Esophagus mucosa (tissue), 1 donor: ENCODE data around the gene F12. TPM values are rescaled to one million over a fixed set of nuclear protein-coding genes. Genes with fewer than 3 reads are reported as not detected.

ENCODE experiments used
- ATAC-seq: fragments of 200-7000 bp; cut with Tn5 transposase; one replicate; pipeline ENCODE4 v1.9.1; 2020
- total RNA-seq: library from RNA; stranded (reverse); gene quantifications from one replicate; pipeline ENCODE4 v1.2.4, GENCODE V29; 2023
- donor health status: DM: yes; HTN: yes; CAD: no.

F12 gene
- total RNA-seq, 1 donor from 2014 or later = 32.8 TPM

DNA sequence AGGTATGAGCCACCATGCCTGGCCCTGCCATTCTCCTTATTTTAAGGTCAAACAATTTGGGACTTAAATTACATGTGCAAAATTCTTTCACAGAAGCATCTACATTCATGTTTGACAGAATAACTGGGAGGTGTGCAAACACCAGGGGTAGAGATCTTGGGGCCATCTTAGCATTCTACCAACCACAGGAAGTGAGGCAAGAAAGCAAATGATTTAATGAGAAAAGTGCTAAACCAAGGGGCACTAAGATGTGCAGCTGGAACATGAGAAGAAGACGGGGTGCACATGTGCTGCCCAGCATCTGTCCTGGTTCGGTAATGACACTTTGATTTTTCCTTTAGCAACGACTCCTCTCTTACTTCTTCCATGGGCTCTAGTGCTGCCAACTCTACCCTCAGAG, 1.2 kb upstream of the F12 start:
- ATAC-seq = no peak

GRCh38 chr5:177405805-177406204, 3.6 kb downstream of the F12 start:
- no peak for ATAC-seq

GRCh38 chr5:177405312-177405711, 4.1 kb downstream of the F12 start:
- ATAC-seq = no peak

DNA sequence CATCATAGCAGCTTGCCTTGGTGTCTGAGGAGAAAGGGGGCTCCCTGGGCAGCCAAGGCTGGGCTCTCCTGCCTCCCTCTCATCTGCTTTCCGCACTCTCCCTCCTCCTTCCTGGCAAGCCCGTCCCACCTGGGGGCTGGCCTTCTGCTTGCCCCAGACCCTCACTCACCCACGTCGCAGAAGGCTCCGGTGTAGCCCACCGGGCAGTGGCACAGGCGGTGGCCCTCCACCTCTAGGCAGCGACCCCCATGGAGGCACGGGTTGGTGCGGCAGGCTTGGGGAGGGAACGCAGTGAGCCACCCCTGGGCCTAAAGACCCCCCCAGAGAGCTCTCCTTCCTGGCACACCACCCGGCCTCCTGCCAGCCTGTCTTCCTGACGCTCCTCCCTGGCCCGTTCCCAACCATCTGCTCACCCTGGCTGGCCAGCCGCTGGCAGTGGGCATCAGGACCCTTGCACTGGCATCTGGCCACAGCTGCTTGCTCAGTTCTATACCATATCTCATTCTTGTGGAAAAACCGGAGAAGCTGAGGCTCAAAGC, 4.7 kb downstream of the F12 start:
- ATAC-seq = no peak

DNA sequence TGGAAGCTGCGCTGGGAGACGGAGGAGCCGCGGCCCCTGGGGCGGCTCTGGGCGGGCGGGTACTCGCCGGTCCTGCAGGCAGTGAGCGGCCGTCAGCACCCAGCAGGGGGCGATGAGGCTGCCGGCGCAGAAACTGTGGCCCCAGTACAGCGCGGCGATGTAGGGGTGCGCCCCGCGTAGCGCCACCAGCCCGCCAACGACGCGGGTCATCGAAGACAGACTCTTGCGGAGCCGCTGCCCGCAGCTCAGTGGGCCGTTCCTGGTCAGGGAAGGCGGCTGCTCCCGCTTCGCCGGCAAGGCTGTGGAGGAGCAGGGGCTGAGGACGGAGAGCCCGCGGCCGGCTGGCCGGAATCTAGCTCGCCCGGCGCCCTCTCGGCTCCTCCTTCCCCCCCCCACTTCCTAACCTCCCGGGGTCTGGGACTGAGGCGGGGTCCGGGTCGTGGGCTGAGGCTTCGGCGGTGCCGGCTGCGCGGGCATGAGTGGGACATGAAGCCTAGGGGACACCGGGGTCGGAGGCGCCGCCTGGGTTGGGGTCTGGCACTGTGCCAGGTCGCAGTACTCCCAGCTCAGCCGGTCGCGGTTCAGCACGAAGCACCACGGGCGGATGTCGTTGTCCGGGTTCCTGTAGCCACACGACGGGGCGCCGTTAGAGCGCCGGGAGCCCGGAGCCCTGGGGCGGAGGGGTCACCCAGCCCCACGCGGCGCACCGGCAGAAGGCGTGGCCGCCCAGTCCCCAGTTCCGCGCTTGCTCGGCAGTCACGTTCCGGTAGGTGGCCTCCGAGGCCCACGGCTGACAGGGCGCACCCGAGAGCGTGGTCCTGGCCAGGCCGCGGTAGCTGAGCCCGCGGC, 5.3 kb downstream of the F12 start:
- peak; percentile 85 for ATAC-seq

DNA sequence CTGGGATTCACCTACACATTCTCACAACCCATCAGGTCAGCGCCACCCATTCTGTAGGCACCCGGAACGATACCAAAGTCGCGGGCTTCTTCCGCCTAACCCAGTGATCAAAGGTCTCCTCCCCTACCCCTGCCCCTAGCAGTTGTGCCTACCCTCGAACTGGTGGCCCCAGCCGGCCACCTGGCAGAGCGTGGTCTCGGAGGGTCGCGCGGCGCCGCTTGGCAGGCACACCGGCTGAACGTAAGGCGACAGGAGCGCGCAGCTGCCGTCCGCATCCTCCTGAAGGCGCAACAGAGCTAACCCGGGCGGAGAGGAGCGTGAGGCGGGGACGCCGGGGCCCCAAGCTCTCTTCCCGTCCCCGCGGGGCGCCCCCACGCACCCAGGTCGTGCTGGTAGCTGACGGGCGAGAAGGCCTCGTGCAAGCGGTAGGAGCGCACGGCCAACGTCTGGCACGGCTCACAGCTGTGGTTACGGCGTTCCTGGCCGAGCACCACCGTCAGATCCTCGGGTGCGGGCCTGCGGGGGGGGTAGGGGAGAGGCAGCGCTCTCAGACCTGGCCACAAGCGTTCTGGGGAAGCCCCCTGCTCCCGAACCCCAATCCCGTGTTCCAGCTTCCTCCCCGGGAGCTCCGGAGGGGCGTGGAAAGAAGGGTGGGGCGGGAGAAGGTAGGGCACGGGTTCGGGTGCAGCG, 6.1 kb downstream of the F12 start:
- peak; percentile 43 for ATAC-seq

DNA sequence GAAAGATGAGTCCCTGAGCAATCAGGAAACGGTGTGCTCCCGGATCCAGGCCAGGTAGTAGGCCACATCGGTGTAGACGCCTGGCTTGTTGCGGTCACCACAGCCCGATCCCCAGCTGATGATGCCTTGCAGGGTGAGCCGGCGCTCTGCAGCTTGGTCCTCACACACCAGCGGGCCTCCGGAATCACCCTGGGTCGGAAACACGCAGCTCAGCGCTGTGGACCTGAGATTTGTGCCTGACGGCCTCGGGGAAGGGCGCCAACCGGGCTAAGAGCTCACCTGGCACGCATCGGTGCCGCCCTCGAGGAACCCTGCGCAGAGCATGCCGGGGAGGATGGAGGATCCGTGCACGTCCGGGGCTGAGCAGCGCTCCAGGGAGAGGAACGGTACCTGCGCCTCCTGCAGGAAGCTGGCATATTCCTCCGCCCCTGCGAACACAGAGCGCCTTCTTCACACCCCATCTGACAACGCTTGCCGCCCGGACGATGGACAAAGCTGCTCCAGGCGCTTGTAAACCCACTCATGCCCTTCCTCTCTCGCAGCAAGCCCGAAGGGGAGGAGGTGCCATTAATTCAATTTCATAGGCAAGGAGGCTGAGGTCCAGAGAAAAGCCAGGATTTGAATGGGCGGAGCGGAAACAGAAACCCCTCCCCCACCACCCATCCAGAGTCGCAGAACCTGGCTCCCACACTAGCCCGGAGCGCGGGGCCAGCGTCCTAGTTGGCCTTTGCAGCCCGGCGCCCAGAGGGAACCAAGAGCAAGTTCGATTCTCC, 6.9 kb downstream of the F12 start:
- peak; percentile 71 for ATAC-seq

DNA sequence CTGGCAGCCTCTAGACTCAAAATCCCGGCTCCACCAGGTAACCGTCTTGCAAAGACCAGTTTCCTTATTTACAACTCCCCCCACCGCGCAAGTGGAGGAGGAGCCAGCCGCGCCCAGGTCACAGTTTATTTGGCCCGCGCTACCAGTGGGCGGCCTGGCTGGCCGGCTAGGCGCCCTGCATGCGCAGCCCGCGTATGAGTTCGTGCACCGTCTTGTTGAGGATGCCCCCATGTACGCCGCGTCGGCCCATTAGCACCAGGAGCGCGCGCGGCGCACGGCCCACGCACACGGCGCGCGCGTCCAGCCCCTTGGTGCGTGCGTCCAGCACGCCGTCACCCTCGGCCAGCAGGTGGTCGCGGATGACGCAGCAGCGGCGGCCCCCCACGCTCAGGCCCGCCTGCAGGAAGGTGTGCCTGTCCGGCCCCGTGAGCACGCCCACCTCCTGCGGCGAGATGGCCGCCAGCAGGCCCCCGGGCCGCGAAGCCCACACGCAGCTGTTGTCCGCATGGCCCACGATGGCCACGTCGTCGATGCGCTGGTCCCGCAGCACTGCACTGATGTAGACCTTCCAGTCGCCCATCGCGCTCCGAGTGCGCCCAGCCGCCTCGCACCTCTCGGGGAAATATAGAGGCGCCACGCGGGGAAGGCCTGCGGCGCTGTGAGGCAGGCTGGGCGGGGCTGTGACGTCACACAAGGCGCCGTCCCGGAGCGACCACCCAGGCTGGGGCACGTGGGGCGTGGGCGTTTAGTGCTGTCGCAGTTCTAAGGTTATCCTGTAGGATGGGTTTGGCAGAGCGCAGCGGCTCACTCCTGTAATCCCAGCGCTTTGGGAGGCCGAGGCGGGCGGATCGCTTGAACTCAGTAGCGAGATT, 9.1 kb downstream of the F12 start, which contains the start of gene PFN3:
Gene PFN3 (minus strand): TSS at position 665 of the 872 bp plus-strand sequence. CDS start 85 bp downstream, at position 580.
- no peak for ATAC-seq

GRCh38 chr5:177397875-177398390, 11.4 kb downstream of the F12 start:
- ATAC-seq = no peak

- ATAC-seq = no peak
Measured at GRCh38 chr5:177396807-177397206, 12.6 kb downstream of the F12 start.

GRCh38 chr5:177396078-177396477, 13.3 kb downstream of the F12 start:
- ATAC-seq = no peak

DNA sequence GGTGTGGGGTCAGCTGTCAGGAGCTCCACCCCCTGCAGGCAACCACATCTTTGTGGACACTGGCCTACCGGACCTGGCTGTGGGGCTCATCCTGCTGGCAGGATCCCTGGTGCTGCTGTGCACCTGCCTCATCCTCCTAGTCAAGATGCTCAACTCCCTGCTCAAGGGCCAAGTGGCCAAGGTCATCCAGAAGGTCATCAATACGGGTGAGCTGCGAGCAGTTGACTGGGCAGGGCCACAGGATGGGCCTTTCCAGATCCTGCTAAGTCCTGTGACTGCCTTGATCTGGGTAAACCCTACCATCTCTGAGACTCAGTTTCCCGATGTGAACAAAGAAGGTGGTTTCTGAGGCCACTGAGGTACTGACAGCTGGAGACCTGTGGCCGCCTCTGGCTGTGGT, 15.4 kb downstream of the F12 start:
- no peak for ATAC-seq

DNA sequence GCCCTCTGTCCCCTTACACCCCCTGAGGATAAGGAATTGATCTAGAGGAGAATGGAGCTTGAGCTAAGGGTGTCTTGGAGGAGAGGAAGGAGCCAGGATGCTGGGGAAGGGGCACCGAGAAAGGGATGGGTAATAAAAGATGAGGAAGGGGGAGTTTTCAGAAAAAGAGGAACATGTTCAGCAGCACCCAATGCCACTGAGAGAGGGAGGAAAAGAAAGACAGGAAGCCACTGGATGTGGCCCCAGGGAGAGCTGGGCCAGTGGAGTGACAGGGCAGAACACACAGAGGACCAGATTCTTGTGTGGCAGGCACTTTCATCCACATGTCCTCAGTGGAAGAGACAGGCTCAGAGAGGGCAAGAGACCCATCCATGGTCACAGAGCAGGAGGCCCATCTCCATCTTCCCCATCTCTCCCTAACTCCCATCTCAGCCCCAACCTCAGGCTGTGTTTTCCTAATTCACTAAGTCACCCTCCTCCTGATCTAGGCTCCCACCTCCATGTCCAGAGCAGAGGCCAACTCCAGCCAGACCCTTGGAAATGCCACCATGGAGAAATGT, 16.1 kb downstream of the F12 start:
- ATAC-seq = no peak

DNA sequence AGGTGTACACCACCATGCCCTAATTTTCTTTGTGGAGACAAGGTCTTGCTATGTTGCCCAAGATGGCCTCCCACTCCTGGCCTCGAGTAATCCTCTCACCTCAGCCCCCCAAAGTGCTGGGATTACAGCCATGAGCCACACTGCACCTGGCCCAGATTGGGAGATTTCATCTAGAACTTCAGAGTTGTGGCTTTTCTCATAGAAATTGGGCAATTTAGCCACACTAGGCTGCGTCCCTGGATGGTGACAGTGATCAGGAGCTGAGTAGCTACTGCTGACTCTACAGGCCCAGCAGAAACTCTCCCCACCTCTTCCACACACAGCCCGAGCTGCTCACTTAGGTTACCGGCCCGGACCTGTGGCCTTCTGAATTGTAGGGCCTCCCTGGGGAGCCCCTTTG, 16.6 kb downstream of the F12 start:
- no peak for ATAC-seq

DNA sequence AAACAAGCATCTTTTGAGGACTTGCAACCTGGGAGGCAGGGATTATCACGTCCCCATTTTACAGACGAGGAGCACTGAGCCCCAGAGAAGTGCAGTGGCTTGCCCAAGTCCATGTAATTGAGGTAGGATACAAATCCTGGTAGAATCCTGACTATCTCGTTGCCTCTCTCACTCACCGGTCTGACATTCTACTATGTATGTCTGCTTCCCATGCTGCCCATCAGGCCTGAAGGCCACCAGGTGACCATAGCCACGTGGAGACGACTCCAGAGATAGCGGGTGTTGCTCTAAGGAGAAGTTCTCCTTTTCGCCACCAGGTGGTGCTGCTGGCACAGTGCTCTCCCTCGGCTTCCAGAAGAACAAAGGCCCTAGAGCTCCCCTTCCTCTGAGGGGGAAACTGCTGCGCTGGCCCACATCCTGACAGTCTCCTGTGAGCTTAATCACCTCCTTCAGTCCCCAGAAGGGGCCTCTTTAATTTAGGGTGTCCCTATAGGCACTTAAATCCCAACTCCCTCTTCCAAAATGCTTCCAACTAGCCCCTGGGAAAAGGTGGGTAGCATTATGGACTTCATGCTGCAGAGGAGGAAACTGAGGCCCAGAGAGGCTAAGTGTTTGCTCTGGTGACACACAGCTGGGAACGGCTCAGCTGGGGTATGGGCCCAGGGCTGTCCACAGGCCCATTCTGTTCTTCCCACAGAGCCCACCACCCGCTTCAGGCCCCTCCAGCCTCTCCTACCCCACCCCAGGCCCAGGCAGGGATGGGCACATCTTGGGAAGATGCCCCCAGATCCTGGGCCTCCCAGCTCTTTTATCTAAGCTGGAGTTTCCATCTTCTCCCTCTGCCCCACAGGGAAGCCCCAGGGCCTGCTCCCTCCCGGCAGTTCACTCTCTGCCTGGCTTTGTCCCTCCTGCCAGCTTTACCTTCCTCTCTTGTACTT, 18.7 kb downstream of the F12 start:
- peak; percentile 68 for ATAC-seq

- ATAC-seq = peak; percentile 88
Measured at GRCh38 chr5:177389241-177390169, 19.9 kb downstream of the F12 start.

DNA sequence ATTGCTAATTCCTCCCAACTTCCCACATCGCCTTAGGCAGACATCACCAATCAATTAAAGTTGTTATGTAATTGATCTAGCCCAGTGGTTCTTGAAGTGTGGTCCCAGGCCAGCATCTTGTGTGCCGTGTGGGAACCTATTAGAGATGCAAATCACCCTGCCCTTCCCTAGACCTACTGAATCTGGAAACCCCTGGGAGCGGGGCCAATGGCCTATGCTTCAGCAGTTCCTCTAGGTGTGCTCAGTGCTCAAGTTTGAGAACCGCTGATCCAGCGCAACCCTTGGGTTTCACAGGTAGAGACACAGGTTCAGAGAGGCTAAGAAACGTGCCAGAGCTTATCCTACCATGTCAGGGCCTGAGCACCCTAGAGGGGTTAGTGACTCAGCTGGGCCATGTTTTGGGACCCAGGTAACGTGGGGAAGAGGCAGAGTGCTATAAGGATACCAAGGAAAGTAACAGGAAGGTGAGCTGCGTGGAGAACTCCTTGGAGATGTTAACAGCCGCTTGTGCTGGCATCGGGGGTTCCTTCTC, 20.8 kb downstream of the F12 start:
- peak; percentile 69 for ATAC-seq

DNA sequence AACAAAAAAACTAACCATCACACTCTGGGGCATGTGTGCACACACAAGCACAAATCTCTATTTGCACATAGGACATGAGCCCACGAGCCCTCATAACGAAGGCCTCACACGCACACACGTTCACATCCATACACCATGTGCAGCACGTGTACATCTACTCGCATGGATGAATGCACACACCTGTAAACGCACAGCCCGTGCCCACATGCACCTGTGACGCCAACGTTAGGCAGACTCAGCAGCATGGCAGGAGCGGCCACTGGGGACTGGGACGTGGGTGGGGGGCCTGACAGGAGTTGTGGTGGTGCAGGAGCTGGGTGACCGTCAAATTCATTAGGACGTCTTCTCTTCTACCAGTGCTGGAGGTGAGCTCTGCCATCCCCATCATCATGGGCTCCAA, 22.0 kb downstream of the F12 start:
- ATAC-seq = no peak

GRCh38 chr5:177386542-177386941, 22.8 kb downstream of the F12 start:
- no peak for ATAC-seq
